Stimulated activated CD8-positive, alpha-beta memory T cell treated with anti-CD3 and anti-CD28 coated beads, Interleukin-2, amount 100 ng/mL, for 48 hours (primary cell): ENCODE data around the gene FCGBP.
"Not testable (repeated sequence)": the region's sequence is repeated elsewhere in the genome, so short reads cannot be mapped to it uniquely, and the experiment has no call there.

Experiments used
- DNase-seq, 2 donors: peaks; one replicate each; pipeline ENCODE4 v3.0.0-alpha.2; 2020; ENCODE audit warnings: low read depth in 2 of 2

The FCGBP gene

GRCh38 chr19:39917561-39918182 lies 16.8 kb downstream of the FCGBP start:
- no peak for DNase-seq

GRCh38 chr19:39916851-39917396 lies 17.5 kb downstream of the FCGBP start:
- no peak for DNase-seq

- no peak for DNase-seq
Observed at GRCh38 chr19:39916236-39916635, 18.2 kb downstream of the FCGBP start.

DNA sequence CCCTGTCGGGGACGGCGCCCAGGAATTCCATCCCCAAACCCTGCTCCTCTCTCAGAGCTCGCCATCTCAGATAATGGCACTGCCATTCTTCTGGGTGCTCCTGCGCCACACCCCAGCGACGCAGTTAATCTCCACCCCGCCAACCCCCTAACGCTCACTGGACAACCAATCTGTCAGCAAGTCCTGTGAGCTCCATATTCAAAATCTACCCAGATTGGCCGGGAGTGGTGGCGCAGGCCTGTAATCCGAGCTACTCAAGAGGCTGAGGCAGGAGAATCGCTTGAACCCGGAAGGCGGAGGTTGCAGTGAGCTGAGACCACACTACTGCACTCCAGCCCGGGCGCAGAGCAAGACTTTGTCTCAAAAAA lies 18.6 kb downstream of the FCGBP start:
- no peak for DNase-seq

- DNase-seq, result no peak
Observed at GRCh38 chr19:39915101-39915847, 19.2 kb downstream of the FCGBP start.

- no peak for DNase-seq
Observed at GRCh38 chr19:39913682-39914333, 20.6 kb downstream of the FCGBP start.

DNA sequence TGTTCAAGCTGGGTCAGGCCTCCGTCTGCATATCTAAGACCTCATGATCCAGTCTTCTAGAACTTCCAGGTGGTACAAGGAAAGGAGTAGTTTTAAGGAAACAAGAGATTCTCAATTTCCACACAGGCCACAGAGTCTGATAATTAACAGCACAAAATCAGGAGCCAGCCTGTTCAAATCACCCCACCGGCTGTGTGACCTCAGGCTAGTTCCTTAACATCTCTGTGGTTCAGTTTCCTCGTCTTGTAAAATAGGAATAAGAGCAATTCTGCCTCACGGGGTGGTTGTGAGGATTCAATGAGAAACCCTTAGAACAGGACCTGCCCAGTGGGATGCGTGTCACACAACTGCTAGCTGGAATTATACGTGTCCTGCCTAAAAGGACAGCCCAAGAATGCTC lies 25.6 kb downstream of the FCGBP start:
- DNase-seq, result no peak

- DNase-seq, result no peak
Observed at GRCh38 chr19:39906820-39907611, 27.4 kb downstream of the FCGBP start.

DNA sequence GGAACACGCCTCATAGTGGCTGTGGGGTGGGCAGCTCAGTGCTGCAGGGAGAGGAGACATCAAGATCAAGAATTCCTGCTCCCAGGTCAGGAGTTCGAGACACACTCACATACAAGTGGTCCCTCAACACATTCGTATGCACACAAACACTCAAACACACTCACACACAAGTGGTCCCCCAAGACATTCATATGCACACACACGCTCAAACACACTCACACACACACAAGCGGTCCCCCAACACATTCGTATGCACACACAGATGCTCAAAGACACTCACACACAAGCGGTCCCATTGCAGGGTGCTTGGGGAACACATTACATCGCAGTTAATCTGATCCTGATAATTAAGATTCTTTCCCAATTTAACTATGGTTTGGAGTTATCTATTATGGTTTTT lies 28.2 kb downstream of the FCGBP start:
- DNase-seq, result no peak

GRCh38 chr19:39903486-39904091 lies 30.8 kb downstream of the FCGBP start:
- DNase-seq, result not testable (repeated sequence)

- DNase-seq, result not testable (repeated sequence)
Observed at GRCh38 chr19:39902326-39902725, 32.1 kb downstream of the FCGBP start.

DNA sequence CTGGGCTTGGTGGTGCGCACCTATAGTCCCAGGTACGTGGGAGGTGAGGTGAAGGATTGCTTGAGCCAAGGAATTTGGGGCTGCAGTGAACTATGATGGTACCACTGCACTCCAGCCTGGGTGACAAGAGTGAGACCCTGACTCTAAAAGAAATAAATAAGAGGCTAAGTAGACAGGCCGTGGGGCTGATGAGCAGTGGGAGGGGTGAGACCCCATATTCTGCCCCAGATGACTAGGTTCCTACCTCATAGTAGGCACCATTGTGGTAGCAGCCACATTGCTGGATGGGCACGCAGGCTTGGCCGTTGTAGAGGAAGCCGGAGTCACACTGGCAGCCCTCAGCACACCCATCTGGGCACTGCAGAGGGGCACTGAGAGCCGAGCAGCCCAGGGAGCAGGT lies 32.8 kb downstream of the FCGBP start:
- DNase-seq, result not testable (repeated sequence)

DNA sequence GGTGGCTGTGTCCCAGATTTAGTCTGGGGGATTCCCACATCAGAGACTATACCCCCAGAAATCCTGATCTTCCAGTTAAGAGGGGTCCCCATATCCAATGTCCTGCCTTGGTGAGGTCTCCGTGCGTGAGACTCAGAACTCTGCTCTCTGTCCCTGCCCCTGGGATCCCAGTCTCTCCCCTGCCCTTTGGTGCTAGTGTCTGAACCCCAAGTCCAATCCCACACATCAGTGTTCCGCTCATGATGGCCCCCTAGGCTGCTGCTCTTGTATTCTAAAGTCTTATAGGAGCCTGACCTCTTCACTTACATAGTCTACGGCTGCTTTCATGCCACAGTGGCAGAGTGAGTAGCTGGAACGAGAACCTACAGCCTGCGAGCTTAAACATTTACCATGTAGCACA lies 35.6 kb downstream of the FCGBP start:
- DNase-seq, result not testable (repeated sequence)

- DNase-seq, result peak in 1 of 2 donors; percentile 38
Observed at GRCh38 chr19:39897511-39898245, 36.8 kb downstream of the FCGBP start.

DNA sequence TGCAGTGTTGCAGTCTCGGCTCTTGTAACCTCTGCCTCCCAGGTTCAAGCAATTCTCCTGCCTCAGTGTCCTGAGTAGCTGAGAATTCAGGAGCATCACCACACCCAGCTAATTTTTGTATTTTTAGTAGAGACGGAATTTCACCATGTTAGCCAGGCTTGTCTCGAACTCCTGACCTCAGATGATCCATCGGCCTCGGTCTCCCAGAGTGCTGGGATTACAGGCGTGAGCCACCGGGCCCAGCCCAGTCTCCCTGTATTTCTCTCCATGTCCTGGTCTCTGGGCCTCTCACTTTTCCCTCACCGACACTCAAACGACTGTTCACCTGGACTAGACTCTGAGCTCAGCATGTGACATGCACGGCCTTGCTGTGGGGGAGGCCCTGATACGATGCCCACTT lies 39.3 kb downstream of the FCGBP start:
- DNase-seq, result not testable (repeated sequence)

- not testable (repeated sequence) for DNase-seq
Observed at GRCh38 chr19:39894236-39894606, 40.2 kb downstream of the FCGBP start.

GRCh38 chr19:39893366-39894235 lies 40.8 kb downstream of the FCGBP start:
- peak; percentile 10 to 39 for DNase-seq

DNA sequence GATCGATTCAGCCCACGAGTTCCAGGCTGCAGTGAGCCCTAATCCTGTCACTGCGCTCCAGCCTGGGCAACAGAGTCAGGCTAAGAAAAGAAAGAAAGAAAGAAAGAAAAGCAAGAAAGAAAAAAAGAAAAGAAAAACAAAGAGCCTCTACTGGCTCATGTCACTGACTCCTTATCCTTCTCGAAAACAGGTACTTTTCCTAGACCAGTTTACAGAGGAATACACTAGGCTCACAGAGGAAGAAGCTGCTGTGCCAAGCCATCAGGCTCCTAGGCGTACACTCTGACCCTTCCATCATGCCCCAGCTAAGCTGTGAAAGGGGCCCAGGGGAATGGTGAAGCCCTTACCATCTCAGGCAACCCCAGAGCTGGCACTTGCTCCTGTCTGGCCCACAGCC lies 41.9 kb downstream of the FCGBP start:
- DNase-seq, result not testable (repeated sequence)

GRCh38 chr19:39891660-39892505 lies 42.6 kb downstream of the FCGBP start:
- not testable (repeated sequence) for DNase-seq
